ENCODE measurements around the gene NDUFB8. TPM values are rescaled to one million over a fixed set of nuclear protein-coding genes. Genes with fewer than 3 reads are reported as not detected.
A peak's percentile ranks its signal among the peaks of the same experiment; 100 is the strongest.

NDUFB8 gene
- total and polyA plus RNA-seq, 2 donors (not counting 3 experiments of a cell fraction or from before 2014, with no cell fraction given) = 193 to 526 TPM

DNA sequence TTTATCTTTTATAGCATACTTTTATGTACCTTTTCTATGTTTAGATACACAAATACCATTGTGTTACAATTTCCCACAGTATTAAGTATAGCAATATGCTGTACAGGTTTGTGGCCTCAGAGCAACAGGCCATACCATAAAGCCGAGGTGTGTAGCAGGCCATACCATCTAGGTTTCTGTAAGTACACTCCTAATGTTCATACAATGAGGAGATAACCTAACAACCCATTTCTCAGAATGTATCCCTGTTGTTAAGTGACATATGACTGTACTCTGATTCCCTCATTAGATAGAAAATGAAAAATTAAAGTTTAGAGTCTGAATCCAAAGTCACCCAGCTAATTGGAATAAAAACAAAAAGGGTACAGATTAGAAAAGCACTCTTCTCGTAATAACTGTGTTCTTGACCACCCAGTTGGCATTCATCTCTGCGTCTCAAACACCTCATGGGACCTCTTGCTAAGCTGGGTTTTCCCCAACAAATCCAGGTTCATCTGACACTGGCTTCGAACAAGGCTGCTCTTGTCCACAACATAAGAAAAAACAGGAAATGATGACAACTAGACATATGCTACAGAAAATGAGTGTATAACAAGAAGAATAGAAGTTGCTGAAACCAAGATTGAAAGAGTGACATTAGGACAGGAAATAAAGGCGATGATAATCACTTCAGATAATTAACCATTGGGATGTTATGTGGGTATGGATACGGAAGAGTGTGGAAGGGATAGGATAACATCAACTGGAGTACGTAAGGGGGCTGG lies 1.4 kb downstream of the NDUFB8 start:
- peak; percentile 83 for FAIRE-seq
- H3K79me2 ChIP-seq (ENCODE audit: control insufficient read depth, insufficient read depth, low read length) = peaks cover 21% of the 10 kb centered on the region
- H3K4me1 ChIP-seq (ENCODE audit: control insufficient read depth, extremely low read depth, insufficient read depth, low read length) = peaks cover 14% of the 10 kb centered on the region
- peak; percentile 59 for DNase-seq (ENCODE audit: low read depth, low spot score)
- peak overlapping the region; percentile 98 for H3K4me2 ChIP-seq (ENCODE audit: insufficient read depth, low read length)
- dilution Hi-C loops (cut with MboI; ENCODE audit: extremely low pct_ligation_motif_present, low sequenced_read_pairs) = no loop called here
- intact Hi-C loops (cut with micrococcal nuclease) = no loop called here
- TF ChIP-seq, protein P1, sequence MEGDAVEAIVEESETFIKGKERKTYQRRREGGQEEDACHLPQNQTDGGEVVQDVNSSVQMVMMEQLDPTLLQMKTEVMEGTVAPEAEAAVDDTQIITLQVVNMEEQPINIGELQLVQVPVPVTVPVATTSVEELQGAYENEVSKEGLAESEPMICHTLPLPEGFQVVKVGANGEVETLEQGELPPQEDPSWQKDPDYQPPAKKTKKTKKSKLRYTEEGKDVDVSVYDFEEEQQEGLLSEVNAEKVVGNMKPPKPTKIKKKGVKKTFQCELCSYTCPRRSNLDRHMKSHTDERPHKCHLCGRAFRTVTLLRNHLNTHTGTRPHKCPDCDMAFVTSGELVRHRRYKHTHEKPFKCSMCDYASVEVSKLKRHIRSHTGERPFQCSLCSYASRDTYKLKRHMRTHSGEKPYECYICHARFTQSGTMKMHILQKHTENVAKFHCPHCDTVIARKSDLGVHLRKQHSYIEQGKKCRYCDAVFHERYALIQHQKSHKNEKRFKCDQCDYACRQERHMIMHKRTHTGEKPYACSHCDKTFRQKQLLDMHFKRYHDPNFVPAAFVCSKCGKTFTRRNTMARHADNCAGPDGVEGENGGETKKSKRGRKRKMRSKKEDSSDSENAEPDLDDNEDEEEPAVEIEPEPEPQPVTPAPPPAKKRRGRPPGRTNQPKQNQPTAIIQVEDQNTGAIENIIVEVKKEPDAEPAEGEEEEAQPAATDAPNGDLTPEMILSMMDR (IDR thresholded peaks at IDR 0.05; ENCODE audit: extremely low read depth in 1 of 2, insufficient read depth in 1 of 2, low read depth in 1 of 2, low read length in 2 of 2) = no peak
- TF ChIP-seq MYC (IDR thresholded peaks at IDR 0.05; ENCODE audit: low read depth, low read length) (no peak), JUN (IDR thresholded peaks at IDR 0.05; ENCODE audit: borderline replicate concordance, insufficient read depth, insufficient read length, low read depth) (no peak), POLR2A (IDR thresholded peaks at IDR 0.05; ENCODE audit: low read depth, low read length) (no peak), POLR2AphosphoS5 (IDR thresholded peaks at IDR 0.05; ENCODE audit: insufficient read depth, low read depth, low read length) (no peak), GATA2 (IDR thresholded peaks at IDR 0.05; ENCODE audit: insufficient read depth, insufficient read length, low read depth, low read length) (no peak), EZH2 (IDR thresholded peaks at IDR 0.05; ENCODE audit: borderline replicate concordance, low read depth, low read length, severe bottlenecking) (no peak), FOS (IDR thresholded peaks at IDR 0.05; ENCODE audit: borderline replicate concordance, insufficient read depth, low read length) (no peak)
- TF ChIP-seq, protein P2, sequence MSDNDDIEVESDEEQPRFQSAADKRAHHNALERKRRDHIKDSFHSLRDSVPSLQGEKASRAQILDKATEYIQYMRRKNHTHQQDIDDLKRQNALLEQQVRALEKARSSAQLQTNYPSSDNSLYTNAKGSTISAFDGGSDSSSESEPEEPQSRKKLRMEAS (IDR thresholded peaks at IDR 0.05; ENCODE audit: insufficient read depth, insufficient read length) = no peak
- H3K9me3 ChIP-seq (replicated peaks; ENCODE audit: control insufficient read depth, insufficient read depth, low read length) = no peaks in the 10 kb centered on the region
- no peaks in the 10 kb centered on the region for H3K27me3 ChIP-seq (ENCODE audit: control insufficient read depth in 2 of 2, insufficient read depth in 2 of 2, low read length in 2 of 2)
- peaks cover 11 to 18% of the 10 kb centered on the region in 2 experiments for H3K36me3 ChIP-seq (ENCODE audit: control insufficient read depth in 2 of 2, extremely low read depth in 1 of 2, insufficient read depth in 2 of 2, low read length in 2 of 2)
- H3K9me1 ChIP-seq (replicated peaks; ENCODE audit: control insufficient read depth, extremely low read depth, insufficient read depth, low read length) = no peaks in the 10 kb centered on the region
- no peaks in the 10 kb centered on the region for H4K20me1 ChIP-seq (replicated peaks; ENCODE audit: control insufficient read depth, extremely low read depth, insufficient read depth, low read length)
- ChIA-PET CTCF (interaction anchor here (3.2 kb wide), 1 partner anchor 10 kb away, joined by 28 read pairs; the partner anchor contains the start of gene SEC31B), POLR2A (interaction anchor here (1.0 kb wide), 1 partner anchor 7 kb away, joined by 5 read pairs; the partner anchor contains the start of gene HIF1AN)
- H3K4me3 ChIP-seq (replicated peaks in 1 of 3; ENCODE audit: insufficient read depth in 1 of 3, low read depth in 1 of 3, low read length in 3 of 3) = peak overlapping the region; percentile 56 to 81 (median 78)
- H3K9ac ChIP-seq (replicated peaks; ENCODE audit: extremely low read depth, insufficient read depth, low read length) = peak overlapping the region; percentile 93
- H2AFZ ChIP-seq (ENCODE audit: low read depth, low read length) = peak overlapping the region; percentile 99
- TSS peak; percentile 56 for BruUV-seq (replicated peaks)
- H3K27ac ChIP-seq (ENCODE audit: insufficient read depth, low read depth, low read length) = peak overlapping the region; percentile 49
